ENCODE measurements around the gene LMF1. TPM values are rescaled to one million over a fixed set of nuclear protein-coding genes. Genes with fewer than 3 reads are reported as not detected.

LMF1 gene
- total and polyA plus RNA-seq, 2 of the 13 experiments (the other 11 are each of a cell fraction or from before 2014, with no cell fraction given) = 6.8 to 8.5 TPM

GRCh38 chr16:966505-966904 lies 4.3 kb downstream of the LMF1 start (continued):
- TF ChIP-seq ZBTB49 (CRISPR knock-in tag; IDR thresholded peaks at IDR 0.05; ENCODE audit: borderline replicate concordance) (no peak), CHCHD3 (CRISPR knock-in tag; IDR thresholded peaks at IDR 0.05) (no peak), SIN3A (IDR thresholded peaks at IDR 0.05; ENCODE audit: borderline replicate concordance, low read depth, low read length) (no peak)

- POLR2A ChIA-PET = no interaction called here
- no peaks in the 10 kb centered on the region for H3K9me3 ChIP-seq (ENCODE audit: low read length)
- no TSS peak for BruUV-seq (replicated peaks)
- TF ChIP-seq AGO2 (optimal IDR thresholded peaks at IDR 0.05; ENCODE audit: low read depth, low read length) (peak; percentile 65), YEATS2 (CRISPR knock-in tag; IDR thresholded peaks at IDR 0.05; ENCODE audit: borderline replicate concordance) (no peak), POLR2G (IDR thresholded peaks at IDR 0.05; ENCODE audit: low read depth, low read length) (no peak), SOX6 (IDR thresholded peaks at IDR 0.05) (no peak), SOX6 (CRISPR knock-in tag; IDR thresholded peaks at IDR 0.05) (no peak), KMT2B (CRISPR knock-in tag; IDR thresholded peaks at IDR 0.05) (no peak), HNF4A (CRISPR knock-in tag; IDR thresholded peaks at IDR 0.05) (no peak), ZNF570 (CRISPR knock-in tag; IDR thresholded peaks at IDR 0.05; ENCODE audit: borderline replicate concordance) (no peak), RBFOX2 (IDR thresholded peaks at IDR 0.05; ENCODE audit: low read depth, low read length) (0 out of 2 replicates have a peak, but pooled peaks have one; percentile 32), ZC3H13 (CRISPR knock-in tag; IDR thresholded peaks at IDR 0.05) (0 out of 2 replicates have a peak, but pooled peaks have one; percentile 23), ZNF160 (CRISPR knock-in tag; IDR thresholded peaks at IDR 0.05) (no peak)
- no peaks in the 10 kb centered on the region for H3K79me2 ChIP-seq (ENCODE audit: insufficient read depth, low read length)
- no peak overlapping the region for H3K4me3 ChIP-seq (replicated peaks in 1 of 3; ENCODE audit: insufficient read depth in 1 of 3, low read depth in 2 of 3, low read length in 3 of 3)
- H4K20me1 ChIP-seq (ENCODE audit: insufficient read depth, low read length) = no peaks in the 10 kb centered on the region; the same call in 1 of the 2 replicates
- peaks cover 16% of the 10 kb centered on the region for H3K4me1 ChIP-seq (ENCODE audit: insufficient read depth, low read length)
- no peak overlapping the region for H3K9ac ChIP-seq (ENCODE audit: insufficient read depth, low read depth, low read length)
- FAIRE-seq (no peak), DNase-seq (ENCODE audit: low spot score) (no peak), ATAC-seq (no peak)
- H2AFZ ChIP-seq (ENCODE audit: low read length) = no peak overlapping the region
- H3K27ac ChIP-seq (ENCODE audit: extremely low read length, insufficient read depth, low read length) = no peak overlapping the region
- intact Hi-C loops (cut with micrococcal nuclease; ENCODE audit: unreplicated experiment) = no loop called here
- CTCF ChIA-PET (ENCODE audit: low intra/inter-chr PET ratio, low total read pairs) = no interaction called here
- H3K36me3 ChIP-seq (replicated peaks in 1 of 2; ENCODE audit: control insufficient read depth in 1 of 2, insufficient read depth in 2 of 2, low read length in 2 of 2) = 0 out of 5 replicates have a peak, but pooled peaks cover 0 to 1% of the 10 kb centered on the region in 2 experiments
- H3K27me3 ChIP-seq (ENCODE audit: control insufficient read depth in 1 of 2, insufficient read depth in 2 of 2, low read length in 2 of 2) = no peaks in the 10 kb centered on the region
- in situ Hi-C loops (cut with HindIII; ENCODE audit: extremely low pct_ligation_motif_present, low pct_unique_long_range_greater_than_20kb) = no loop called here
- 94% methylated on average over 12 of the region's 18 CpGs for WGBS (ENCODE audit: low lambda C conversion rate)
- no peak overlapping the region for H3K4me2 ChIP-seq (ENCODE audit: low read depth, low read length)
Observed at GRCh38 chr16:966035-966434, 4.7 kb downstream of the LMF1 start.

Measured in HepG2 (cell line).